HL-60 (cell line): ENCODE data around the gene MID1.

Experiments
- DNase-seq, 2 experiments: peaks; one replicate each; pipeline ENCODE4 v3.0.0-alpha.2; 2010 to 2020; ENCODE audit warnings: low read depth in 1 of 2, low spot score in 1 of 2
- H3K27ac ChIP-seq: fragments of 250-450 bp; sonication (Bioruptor Pico); replicated peaks from 2 replicates; pipeline ENCODE4 v1.5.1; 2020; ENCODE audit warnings: mild to moderate bottlenecking, moderate library complexity
- H3K27me3 ChIP-seq: fragments of 250-450 bp; sonication (Bioruptor Pico); 2 replicates; pipeline ENCODE4 v1.5.1; 2021; ENCODE audit warnings: mild to moderate bottlenecking, moderate library complexity; ENCODE audit not compliant: insufficient read depth, poor library complexity, severe bottlenecking
- H3K4me3 ChIP-seq: replicated peaks from 2 replicates; pipeline ENCODE4 v1.5.1; 2011; ENCODE audit warnings: mild to moderate bottlenecking, control low read depth, low read length; ENCODE audit not compliant: insufficient read depth
- GABPA ChIP-seq: IDR thresholded peaks from 2 replicates; pipeline ENCODE4 v1.6.1; 2012; ENCODE audit warnings: low read depth
- POLR2AphosphoS5 ChIP-seq: IDR thresholded peaks from 2 replicates; pipeline ENCODE4 v1.6.1; 2012; ENCODE audit warnings: low read depth
- SPI1 ChIP-seq: IDR thresholded peaks from 2 replicates; pipeline ENCODE4 v1.6.1; 2012; ENCODE audit warnings: low read depth, mild to moderate bottlenecking, borderline replicate concordance
- TF ChIP-seq, protein P1 (sequence below): IDR thresholded peaks from one replicate; pipeline ENCODE4 v1.5.1; 2011; ENCODE audit warnings: low read length, control low read depth, inconsistent platforms; ENCODE audit not compliant: insufficient read depth
- TF ChIP-seq, protein P2 (sequence below): IDR thresholded peaks from 2 replicates; pipeline ENCODE4 v1.6.1; 2012; ENCODE audit warnings: low read depth; ENCODE audit not compliant: insufficient replicate concordance

The MID1 gene

DNA sequence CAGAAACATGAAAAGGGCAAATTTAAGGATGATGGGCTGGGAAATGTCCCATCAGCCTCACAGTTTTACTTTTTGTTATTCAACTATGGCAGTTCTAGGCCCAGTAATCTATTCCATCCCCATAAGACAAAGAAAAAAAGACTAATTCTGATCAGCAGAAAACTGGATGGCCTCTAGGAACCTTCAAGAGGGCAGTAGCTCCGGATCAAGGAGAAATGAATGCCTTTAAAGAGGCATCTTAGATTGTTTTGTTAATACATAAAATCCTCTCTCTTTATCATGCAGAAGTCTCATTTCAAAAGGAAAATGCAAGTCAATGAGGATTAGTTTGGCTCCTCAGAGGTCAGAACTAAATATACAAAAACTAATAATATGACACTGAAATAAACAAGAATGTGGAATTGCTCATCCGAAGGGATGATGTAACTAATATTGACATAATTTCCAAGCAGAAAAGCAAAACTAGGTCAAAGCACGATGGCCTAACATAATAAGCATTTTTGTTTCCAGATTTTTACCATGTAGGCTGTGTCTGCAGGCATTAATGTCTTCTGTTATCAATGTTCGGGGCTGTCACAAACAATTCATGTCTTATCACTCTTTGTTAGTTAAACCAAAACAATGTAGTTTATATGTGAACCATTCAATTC lies 8.8 kb downstream of the MID1 start:
- Histone ChIP-seq H3K27ac (no peak overlapping the region), H3K27me3 (peaks cover 9% of the 10 kb centered on the region), H3K4me3 (no peak overlapping the region)
- no peak for TF ChIP-seq GABPA
- TF ChIP-seq, protein P1, sequence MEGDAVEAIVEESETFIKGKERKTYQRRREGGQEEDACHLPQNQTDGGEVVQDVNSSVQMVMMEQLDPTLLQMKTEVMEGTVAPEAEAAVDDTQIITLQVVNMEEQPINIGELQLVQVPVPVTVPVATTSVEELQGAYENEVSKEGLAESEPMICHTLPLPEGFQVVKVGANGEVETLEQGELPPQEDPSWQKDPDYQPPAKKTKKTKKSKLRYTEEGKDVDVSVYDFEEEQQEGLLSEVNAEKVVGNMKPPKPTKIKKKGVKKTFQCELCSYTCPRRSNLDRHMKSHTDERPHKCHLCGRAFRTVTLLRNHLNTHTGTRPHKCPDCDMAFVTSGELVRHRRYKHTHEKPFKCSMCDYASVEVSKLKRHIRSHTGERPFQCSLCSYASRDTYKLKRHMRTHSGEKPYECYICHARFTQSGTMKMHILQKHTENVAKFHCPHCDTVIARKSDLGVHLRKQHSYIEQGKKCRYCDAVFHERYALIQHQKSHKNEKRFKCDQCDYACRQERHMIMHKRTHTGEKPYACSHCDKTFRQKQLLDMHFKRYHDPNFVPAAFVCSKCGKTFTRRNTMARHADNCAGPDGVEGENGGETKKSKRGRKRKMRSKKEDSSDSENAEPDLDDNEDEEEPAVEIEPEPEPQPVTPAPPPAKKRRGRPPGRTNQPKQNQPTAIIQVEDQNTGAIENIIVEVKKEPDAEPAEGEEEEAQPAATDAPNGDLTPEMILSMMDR = no peak
- no peak for TF ChIP-seq POLR2AphosphoS5
- TF ChIP-seq SPI1 = no peak
- TF ChIP-seq, protein P2, sequence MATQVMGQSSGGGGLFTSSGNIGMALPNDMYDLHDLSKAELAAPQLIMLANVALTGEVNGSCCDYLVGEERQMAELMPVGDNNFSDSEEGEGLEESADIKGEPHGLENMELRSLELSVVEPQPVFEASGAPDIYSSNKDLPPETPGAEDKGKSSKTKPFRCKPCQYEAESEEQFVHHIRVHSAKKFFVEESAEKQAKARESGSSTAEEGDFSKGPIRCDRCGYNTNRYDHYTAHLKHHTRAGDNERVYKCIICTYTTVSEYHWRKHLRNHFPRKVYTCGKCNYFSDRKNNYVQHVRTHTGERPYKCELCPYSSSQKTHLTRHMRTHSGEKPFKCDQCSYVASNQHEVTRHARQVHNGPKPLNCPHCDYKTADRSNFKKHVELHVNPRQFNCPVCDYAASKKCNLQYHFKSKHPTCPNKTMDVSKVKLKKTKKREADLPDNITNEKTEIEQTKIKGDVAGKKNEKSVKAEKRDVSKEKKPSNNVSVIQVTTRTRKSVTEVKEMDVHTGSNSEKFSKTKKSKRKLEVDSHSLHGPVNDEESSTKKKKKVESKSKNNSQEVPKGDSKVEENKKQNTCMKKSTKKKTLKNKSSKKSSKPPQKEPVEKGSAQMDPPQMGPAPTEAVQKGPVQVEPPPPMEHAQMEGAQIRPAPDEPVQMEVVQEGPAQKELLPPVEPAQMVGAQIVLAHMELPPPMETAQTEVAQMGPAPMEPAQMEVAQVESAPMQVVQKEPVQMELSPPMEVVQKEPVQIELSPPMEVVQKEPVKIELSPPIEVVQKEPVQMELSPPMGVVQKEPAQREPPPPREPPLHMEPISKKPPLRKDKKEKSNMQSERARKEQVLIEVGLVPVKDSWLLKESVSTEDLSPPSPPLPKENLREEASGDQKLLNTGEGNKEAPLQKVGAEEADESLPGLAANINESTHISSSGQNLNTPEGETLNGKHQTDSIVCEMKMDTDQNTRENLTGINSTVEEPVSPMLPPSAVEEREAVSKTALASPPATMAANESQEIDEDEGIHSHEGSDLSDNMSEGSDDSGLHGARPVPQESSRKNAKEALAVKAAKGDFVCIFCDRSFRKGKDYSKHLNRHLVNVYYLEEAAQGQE = no peak
- DNase-seq = no peak

DNA sequence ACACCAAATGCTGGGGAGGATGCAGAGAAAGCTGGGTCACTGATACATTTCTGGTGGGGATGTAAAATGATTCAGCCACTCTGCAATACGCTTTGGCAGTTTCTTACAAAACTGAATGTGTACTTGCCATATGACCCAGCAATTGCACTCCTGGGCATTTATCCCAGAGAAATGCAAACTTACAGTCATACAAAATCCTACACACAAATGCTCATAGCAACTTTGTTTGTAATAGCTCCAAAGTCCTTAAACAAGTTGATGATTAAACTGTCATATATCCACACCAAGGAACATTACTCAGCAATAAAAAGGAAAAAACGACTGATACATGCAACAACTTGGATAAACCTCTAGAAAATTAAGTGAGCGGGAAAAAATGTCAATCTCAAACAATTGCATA lies 12.3 kb downstream of the MID1 start:
- no peak for TF ChIP-seq SPI1
- TF ChIP-seq, protein P2 = no peak
- TF ChIP-seq GABPA = no peak
- TF ChIP-seq, protein P1 = no peak
- no peak for TF ChIP-seq POLR2AphosphoS5
- Histone ChIP-seq H3K27ac (no peak overlapping the region), H3K4me3 (no peak overlapping the region), H3K27me3 (peaks cover 9% of the 10 kb centered on the region)
- DNase-seq = no peak

DNA sequence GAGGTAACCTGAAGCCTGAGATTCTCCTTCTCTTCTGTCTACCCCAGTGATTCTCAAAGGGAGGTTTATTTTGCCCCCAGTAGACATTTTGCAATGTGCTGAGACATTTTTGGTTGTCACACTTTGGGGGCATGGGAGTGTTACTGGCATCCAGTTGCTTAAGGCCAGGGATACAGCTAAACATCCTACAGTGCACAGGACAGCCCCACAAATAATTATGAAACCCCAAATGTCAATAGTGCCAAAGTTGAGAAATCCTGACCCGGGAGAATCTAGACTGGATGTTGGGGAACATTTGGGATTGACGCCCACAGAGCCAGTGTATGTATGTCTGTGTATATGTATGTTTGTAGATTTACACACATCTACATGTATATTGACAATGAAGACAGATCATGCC lies 13.2 kb downstream of the MID1 start:
- Histone ChIP-seq H3K27ac (no peak overlapping the region), H3K27me3 (peaks cover 8% of the 10 kb centered on the region), H3K4me3 (no peak overlapping the region)
- no peak for DNase-seq
- TF ChIP-seq SPI1 = no peak
- TF ChIP-seq, protein P1 = no peak
- no peak for TF ChIP-seq GABPA

DNA sequence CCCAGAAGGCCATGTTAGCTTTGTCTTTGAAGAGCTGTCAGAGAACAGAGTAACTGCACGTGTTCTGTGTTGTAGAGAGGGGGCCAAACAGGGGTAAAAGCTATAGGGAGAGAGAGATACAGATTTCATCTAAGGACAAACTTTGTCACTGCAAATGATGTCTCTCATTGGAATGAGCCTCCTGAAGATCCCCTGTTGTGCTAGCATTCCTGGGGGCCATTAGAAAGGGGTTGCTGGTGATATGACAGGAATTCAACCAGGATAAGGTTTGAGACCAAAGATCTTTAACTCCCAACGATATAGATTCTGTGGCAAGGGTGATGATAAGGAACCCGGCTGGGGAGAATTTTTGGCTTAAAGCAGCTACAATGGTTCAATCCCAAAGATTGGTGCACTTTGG lies 16.8 kb downstream of the MID1 start:
- H3K27me3 ChIP-seq = no peaks in the 10 kb centered on the region
- H3K27ac ChIP-seq = no peak overlapping the region
- no peak overlapping the region for H3K4me3 ChIP-seq
- no peak for DNase-seq
- no peak for TF ChIP-seq SPI1
- TF ChIP-seq, protein P1 = no peak
- TF ChIP-seq, protein P2 = no peak
- no peak for TF ChIP-seq GABPA
- no peak for TF ChIP-seq POLR2AphosphoS5
